Hepatocyte (in vitro differentiated cells): ENCODE results near the gene PLD5. TPM values are rescaled to one million over a fixed set of nuclear protein-coding genes. Genes with fewer than 3 reads are reported as not detected.

Source experiments
- DNase-seq: peaks from one replicate; pipeline ENCODE4 v3.0.0-alpha.2; 2016; ENCODE audit warnings: low spot score
- H2AFZ ChIP-seq: fragments of 200-600 bp; sonication (generic); 2 replicates; pipeline ENCODE4 v1.6.0; 2016; ENCODE audit warnings: antibody characterized with exemption, mild to moderate bottlenecking
- H3K27ac ChIP-seq: fragments of 200-600 bp; sonication (generic); 2 replicates; pipeline ENCODE4 v1.5.1; 2016; ENCODE audit warnings: mild to moderate bottlenecking
- H3K27me3 ChIP-seq: fragments of 200-600 bp; sonication (generic); 2 replicates; pipeline ENCODE4 v1.6.1; 2016
- H3K36me3 ChIP-seq: fragments of 200-600 bp; sonication (generic); replicated peaks from 2 replicates; pipeline ENCODE4 v1.5.1; 2016; ENCODE audit warnings: low read depth; ENCODE audit not compliant: insufficient read depth
- H3K4me1 ChIP-seq: fragments of 200-600 bp; sonication (generic); 2 replicates; pipeline ENCODE4 v1.5.1; 2016; ENCODE audit warnings: mild to moderate bottlenecking, moderate library complexity; ENCODE audit not compliant: insufficient read depth
- H3K4me2 ChIP-seq: fragments of 200-600 bp; sonication (generic); 2 replicates; pipeline ENCODE4 v1.6.0; 2016
- H3K4me3 ChIP-seq: fragments of 200-600 bp; sonication (generic); 2 replicates; pipeline ENCODE4 v1.5.1; 2016; ENCODE audit warnings: mild to moderate bottlenecking
- H3K79me2 ChIP-seq: fragments of 200-600 bp; sonication (generic); 2 replicates; pipeline ENCODE4 v1.6.0; 2017; ENCODE audit warnings: mild to moderate bottlenecking
- H3K9me2 ChIP-seq: fragments of 200-600 bp; sonication (generic); replicated peaks from 2 replicates; pipeline ENCODE4 v1.6.0; 2017; ENCODE audit warnings: mild to moderate bottlenecking; ENCODE audit not compliant: insufficient read depth
- H3K9me3 ChIP-seq: fragments of 200-600 bp; sonication (generic); 2 replicates; pipeline ENCODE4 v1.5.1; 2016; ENCODE audit warnings: low read depth, mild to moderate bottlenecking
- H4K20me1 ChIP-seq: fragments of 200-600 bp; sonication (generic); 2 replicates; pipeline ENCODE4 v1.6.0; 2016; ENCODE audit warnings: mild to moderate bottlenecking; ENCODE audit not compliant: insufficient read depth, poor library complexity, severe bottlenecking
- CTCF ChIP-seq: fragments of 200-600 bp; sonication (generic); IDR thresholded peaks from 2 replicates; pipeline ENCODE4 v1.5.1; 2016; ENCODE audit warnings: antibody characterized with exemption, mild to moderate bottlenecking; ENCODE audit not compliant: poor library complexity
- EZH2 ChIP-seq: fragments of 200-600 bp; sonication (generic); IDR thresholded peaks from 2 replicates; pipeline ENCODE4 v1.6.1; 2016; ENCODE audit warnings: antibody characterized with exemption, mild to moderate bottlenecking, borderline replicate concordance
- EZH2phosphoT487 ChIP-seq: fragments of 200-600 bp; sonication (generic); IDR thresholded peaks from one replicate; pipeline ENCODE4 v1.6.1; 2018; ENCODE audit warnings: antibody characterized with exemption, mild to moderate bottlenecking, low read depth, moderate library complexity; ENCODE audit not compliant: unreplicated experiment, severe bottlenecking
- WGBS: methylation state at CpG from one replicate; pipeline ENCODE4 v1.1.6; 2016; ENCODE audit warnings: low lambda C conversion rate; ENCODE audit errors: missing lambda C conversion rate; 5-methylcytosine and 5-hydroxymethylcytosine counted together
- polyA plus RNA-seq: library from polyadenylated mRNA; unstranded; fragments of >200 nt; fragmentation: Nextera tagmentation; extraction: Ambion mirVana; gene quantifications from 2 replicates; pipeline ENCODE4 v1.2.1, GENCODE V29; 2016
- total RNA-seq: library from RNA; depleted of rRNA; stranded (reverse); fragments of >200 nt; gene quantifications from 2 replicates; pipeline ENCODE4 v1.2.3, GENCODE V29; 2014

The PLD5 gene
- total and polyA plus RNA-seq, 2 experiments from 2014 or later = 0.33 to 0.58 TPM

GRCh38 chr1:242208021-242208420, 316.5 kb downstream of the PLD5 start:
- no peak overlapping the region for H3K4me2 ChIP-seq
- WGBS = 84% methylated on average over 2 of the region's 2 CpGs
- DNase-seq = no peak
- H3K79me2 ChIP-seq = no peaks in the 10 kb centered on the region
- H3K4me1 ChIP-seq = peaks cover 11% of the 10 kb centered on the region
- TF ChIP-seq EZH2phosphoT487 (no peak), CTCF (no peak), EZH2 (no peak)
- H3K4me3 ChIP-seq = no peak overlapping the region
- no peaks in the 10 kb centered on the region for H3K36me3 ChIP-seq
- no peak overlapping the region for H2AFZ ChIP-seq
- no peaks in the 10 kb centered on the region for H4K20me1 ChIP-seq
- H3K9me2 ChIP-seq = no peaks in the 10 kb centered on the region
- no peaks in the 10 kb centered on the region for H3K9me3 ChIP-seq
- no peaks in the 10 kb centered on the region for H3K27me3 ChIP-seq
- H3K27ac ChIP-seq = no peak overlapping the region

- no peak overlapping the region for H3K4me3 ChIP-seq
- no peak for TF ChIP-seq EZH2
- TF ChIP-seq CTCF = no peak
- TF ChIP-seq EZH2phosphoT487 = no peak
- H3K36me3 ChIP-seq = no peaks in the 10 kb centered on the region
- H3K27me3 ChIP-seq = no peaks in the 10 kb centered on the region
- no peak overlapping the region for H3K4me2 ChIP-seq
- WGBS = 99% methylated on average over 4 of the region's 4 CpGs
- H3K27ac ChIP-seq = no peak overlapping the region
- H2AFZ ChIP-seq = no peak overlapping the region
- DNase-seq = no peak
- H3K9me3 ChIP-seq = no peaks in the 10 kb centered on the region
- no peaks in the 10 kb centered on the region for H4K20me1 ChIP-seq
- H3K79me2 ChIP-seq = no peaks in the 10 kb centered on the region
- no peaks in the 10 kb centered on the region for H3K9me2 ChIP-seq
- peaks cover under 1% of the 10 kb centered on the region for H3K4me1 ChIP-seq
These were observed 317.5 kb downstream of the PLD5 start for GRCh38 chr1:242206994-242207393.

GRCh38 chr1:242205622-242206489, 318.6 kb downstream of the PLD5 start:
- Histone ChIP-seq H2AFZ (no peak overlapping the region), H3K9me3 (no peaks in the 10 kb centered on the region), H3K9me2 (no peaks in the 10 kb centered on the region), H3K79me2 (no peaks in the 10 kb centered on the region), H3K4me3 (no peak overlapping the region), H3K36me3 (no peaks in the 10 kb centered on the region), H3K4me2 (no peak overlapping the region), H3K4me1 (no peaks in the 10 kb centered on the region), H4K20me1 (no peaks in the 10 kb centered on the region), H3K27ac (no peak overlapping the region), H3K27me3 (no peaks in the 10 kb centered on the region)
- TF ChIP-seq CTCF = no peak
- no peak for TF ChIP-seq EZH2
- no peak for TF ChIP-seq EZH2phosphoT487
- 78% methylated on average over 7 of the region's 7 CpGs for whole genome bisulfite sequencing
- DNase-seq = no peak
